GM18909 (cell line): ENCODE measurements around the gene GFRA3.
"Not testable (repeated sequence)": the region's sequence is repeated elsewhere in the genome, so short reads cannot be mapped to it uniquely, and the experiment has no call there.

ENCODE experiments used
- ATAC-seq: cut with Tn5 transposase; IDR thresholded peaks from one replicate; pipeline ENCODE4 v1.9.1; 2021; ENCODE audit warnings: mild to moderate bottlenecking; ENCODE audit not compliant: unreplicated experiment, poor library complexity

GFRA3 gene, protein sequence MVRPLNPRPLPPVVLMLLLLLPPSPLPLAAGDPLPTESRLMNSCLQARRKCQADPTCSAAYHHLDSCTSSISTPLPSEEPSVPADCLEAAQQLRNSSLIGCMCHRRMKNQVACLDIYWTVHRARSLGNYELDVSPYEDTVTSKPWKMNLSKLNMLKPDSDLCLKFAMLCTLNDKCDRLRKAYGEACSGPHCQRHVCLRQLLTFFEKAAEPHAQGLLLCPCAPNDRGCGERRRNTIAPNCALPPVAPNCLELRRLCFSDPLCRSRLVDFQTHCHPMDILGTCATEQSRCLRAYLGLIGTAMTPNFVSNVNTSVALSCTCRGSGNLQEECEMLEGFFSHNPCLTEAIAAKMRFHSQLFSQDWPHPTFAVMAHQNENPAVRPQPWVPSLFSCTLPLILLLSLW

GRCh38 chr5:138274189-138274853 lies at the start of gene GFRA3:
TSS of gene GFRA3 (minus strand) at chr5:138274621. CDS start at chr5:138274424, 197 bp downstream.
- no peak for ATAC-seq

- ATAC-seq: not testable (repeated sequence)
Measured at GRCh38 chr5:138318211-138318610, 43.8 kb upstream of the GFRA3 start.

DNA sequence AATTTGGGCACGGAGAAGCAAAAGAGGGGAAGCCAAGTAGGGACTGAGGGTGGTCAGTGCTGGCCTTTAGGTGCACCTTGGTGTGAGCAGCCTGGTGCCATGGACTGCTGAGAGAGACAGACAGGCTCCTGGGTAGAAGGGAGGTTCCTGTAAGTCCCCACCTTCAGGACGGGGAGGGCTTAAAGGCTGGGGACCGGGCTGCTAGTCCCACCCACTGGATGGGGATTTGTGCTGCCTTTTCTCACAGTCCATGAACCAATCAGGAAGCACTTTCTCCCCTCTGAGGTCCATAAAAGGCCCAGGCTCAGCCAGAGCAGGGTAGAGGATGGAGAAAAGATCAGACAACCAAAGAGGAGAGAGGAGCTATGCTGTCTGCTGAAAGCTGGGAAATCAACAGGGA lies 41.9 kb upstream of the GFRA3 start:
- ATAC-seq: no peak

DNA sequence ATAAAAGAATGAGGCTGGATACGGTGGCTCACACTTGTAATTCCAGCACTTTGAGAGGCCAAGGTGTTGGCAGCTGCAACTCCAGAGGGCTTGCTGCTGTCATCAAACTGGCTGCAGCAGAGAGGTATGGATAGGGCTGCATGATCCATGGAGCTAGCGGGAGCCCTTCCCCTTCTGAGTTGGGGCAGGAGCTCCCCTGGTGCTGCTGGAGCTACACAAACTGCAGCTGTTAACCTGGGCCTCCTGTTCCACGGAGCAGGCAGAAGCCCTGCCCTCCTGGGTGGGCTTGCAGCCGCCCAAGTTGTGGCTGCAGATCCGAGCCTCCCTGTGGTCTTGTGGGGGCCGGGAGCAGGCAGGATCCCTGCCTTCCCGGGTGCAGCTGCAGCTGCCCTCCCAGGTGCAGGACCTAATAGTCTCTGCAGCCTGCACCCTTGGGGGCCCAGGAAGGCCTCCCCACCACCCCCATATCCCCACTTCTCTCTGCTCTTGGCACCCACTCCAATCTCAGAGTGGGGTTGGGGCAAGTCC lies 41.4 kb upstream of the GFRA3 start:
- no peak for ATAC-seq

DNA sequence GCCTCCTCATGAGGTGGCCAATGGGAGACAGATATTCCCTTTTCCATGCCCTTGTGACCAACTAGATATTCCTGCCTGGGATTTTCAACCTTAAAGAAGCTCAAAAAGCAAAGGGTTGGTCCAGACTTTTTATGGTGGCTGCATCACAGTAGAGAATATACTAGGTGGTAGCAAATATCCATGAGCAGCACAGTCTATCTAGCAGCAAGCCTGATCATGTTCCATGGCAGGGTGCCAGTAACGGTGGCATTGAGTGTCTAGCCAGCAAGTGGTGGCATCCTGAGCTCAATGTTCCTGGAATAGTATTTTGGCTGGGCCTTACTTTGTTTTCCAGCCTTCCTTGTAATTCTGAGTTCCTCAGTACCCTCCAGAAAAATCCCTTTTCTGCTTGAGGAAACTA lies 31.4 kb upstream of the GFRA3 start:
- no peak for ATAC-seq

- ATAC-seq: no peak
Measured at GRCh38 chr5:138303372-138303771, 29.0 kb upstream of the GFRA3 start.

DNA sequence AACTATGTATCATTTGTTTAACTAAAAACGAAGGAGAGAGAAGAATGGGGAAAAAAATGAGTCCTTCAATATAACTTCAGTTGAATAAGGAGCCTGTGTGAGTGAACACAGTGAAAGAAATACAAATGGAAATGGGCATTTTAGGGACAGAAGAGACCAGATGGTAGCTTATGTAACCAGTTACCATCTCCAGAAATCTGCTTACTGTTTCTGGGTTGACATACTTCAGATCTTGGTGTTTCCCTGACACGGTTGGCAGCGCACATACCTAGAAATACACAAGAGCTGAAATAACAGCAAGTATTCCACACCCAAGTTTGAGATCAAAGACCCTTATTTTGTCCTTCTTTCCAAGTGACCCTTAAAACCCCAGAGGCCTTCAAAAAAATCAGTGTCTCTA lies 14.9 kb upstream of the GFRA3 start:
- no peak for ATAC-seq

GRCh38 chr5:138287246-138287645 lies 12.8 kb upstream of the GFRA3 start:
- no peak for ATAC-seq

GRCh38 chr5:138282920-138283742 lies 8.7 kb upstream of the GFRA3 start:
- no peak for ATAC-seq

- no peak for ATAC-seq
Measured at GRCh38 chr5:138280915-138281314, 6.5 kb upstream of the GFRA3 start.

GRCh38 chr5:138276402-138277054 lies 2.1 kb upstream of the GFRA3 start:
- ATAC-seq: no peak

DNA sequence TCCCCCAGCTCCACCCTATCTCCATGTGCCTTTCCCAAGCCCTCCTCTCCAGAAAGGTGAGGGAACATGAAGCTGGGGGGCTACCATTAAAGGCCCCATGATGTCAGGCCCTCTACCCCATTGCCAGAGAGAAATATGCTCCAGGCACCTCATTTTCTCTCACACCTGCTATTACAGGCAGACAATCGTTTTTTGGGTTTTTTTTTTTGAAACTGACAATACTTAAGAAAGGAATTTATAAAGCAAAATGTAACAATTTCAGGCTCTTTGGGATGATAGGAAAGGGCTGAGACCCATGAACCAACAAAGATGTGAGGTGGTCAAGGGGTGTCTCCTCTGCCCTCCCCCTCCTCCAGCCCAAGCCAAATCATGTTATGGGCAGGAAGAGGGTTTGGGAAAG lies 1.5 kb upstream of the GFRA3 start:
- no peak for ATAC-seq

DNA sequence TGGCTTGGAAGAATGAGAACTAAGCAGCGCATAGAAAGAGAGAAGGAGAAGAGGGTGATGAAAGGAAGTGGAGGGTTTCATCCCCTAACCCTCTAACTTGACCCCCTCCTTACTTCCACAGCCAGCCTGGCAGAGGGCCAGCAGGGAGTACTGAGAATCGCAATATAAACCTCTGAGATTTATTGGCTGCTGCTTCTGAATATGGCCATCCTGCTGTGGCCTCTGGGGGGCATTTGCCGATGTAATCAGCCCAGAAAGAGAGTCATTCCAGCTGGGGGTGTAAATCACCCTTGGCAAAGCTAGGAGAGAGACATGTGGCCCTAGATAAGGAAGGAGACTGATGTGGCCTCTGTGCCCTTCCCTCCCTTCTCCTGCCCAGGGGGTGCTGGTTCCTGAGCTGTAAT lies 960 bp upstream of the GFRA3 start:
- no peak for ATAC-seq

DNA sequence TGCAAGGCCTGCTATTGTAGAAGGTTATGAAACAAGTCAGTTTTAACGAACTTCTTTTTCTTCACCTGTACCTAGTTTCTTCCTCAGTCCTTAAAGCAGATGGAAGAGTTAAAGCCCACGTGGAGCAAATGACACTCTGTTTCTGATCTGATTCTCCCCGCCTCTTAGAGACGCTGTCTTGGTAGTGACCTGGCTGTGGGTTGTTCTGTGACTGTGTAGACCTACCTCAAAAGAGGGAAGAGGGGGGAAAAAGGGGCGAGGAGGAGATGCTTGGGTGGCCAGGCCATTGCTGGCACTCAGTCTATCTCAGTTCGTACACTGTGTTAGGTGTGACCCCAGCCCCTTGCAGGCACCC lies 610 bp downstream of the GFRA3 start:
- ATAC-seq: no peak

- ATAC-seq: no peak
Measured at GRCh38 chr5:138272681-138273080, 1.7 kb downstream of the GFRA3 start.

GRCh38 chr5:138271281-138271680 lies 3.1 kb downstream of the GFRA3 start:
- ATAC-seq: no peak

DNA sequence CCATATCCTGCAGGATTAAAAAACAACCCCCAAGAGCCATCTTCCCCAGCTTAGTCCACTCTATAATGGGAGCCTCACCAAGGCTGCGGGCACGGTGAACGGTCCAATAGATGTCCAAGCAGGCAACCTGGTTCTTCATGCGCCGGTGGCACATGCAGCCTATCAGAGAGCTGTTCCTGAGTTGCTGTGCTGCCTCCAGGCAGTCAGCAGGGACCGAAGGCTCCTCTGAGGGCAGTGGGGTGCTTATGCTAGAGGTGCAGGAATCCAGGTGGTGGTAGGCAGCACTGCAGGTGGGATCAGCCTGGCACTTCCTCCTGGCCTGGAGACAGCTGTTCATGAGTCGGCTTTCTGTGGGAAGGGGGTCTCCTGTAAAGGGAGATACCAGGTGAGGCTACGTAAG lies 10.2 kb downstream of the GFRA3 start:
- no peak for ATAC-seq

DNA sequence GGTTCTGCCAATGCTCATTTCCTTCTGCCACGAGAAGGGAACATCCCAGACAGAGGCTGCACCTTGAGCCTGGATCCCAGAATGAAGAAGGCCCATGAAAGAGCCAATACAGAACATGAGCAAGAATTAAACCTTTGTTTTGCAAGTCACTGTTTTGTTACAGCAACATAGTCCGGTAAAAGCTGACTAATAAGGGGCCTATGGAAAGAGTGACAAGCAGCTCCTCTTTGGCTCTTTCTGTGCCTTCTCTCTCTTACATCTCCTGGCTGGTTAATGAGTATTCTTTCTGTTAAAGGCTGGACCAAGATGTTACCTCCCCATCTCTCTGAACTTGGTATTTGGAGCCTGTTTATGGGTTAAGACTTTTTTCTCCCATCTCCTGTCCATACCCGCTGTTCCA lies 10.8 kb downstream of the GFRA3 start:
- no peak for ATAC-seq

- no peak for ATAC-seq
Measured at GRCh38 chr5:138258704-138259292, 15.6 kb downstream of the GFRA3 start.

DNA sequence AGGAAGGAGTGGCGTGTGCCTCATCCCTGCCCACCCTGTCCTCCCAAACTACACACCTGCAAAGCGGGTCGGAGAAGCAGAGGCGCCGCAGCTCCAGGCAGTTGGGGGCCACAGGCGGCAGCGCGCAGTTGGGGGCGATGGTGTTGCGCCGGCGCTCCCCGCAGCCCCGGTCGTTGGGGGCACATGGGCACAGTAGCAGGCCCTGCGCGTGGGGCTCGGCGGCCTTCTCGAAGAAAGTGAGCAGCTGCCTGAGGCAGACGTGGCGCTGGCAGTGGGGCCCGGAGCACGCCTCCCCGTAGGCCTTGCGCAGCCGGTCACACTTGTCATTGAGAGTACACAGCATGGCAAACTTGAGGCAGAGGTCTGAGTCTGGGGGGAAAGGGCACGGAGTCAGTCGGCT lies 16.8 kb downstream of the GFRA3 start:
- no peak for ATAC-seq
